ENCODE results near the gene PDSS2. TPM values are rescaled to one million over a fixed set of nuclear protein-coding genes. Genes with fewer than 3 reads are reported as not detected.

Gene PDSS2
- total and polyA plus RNA-seq, 2 of the 8 experiments (the other 6 are each of a cell fraction or from before 2014, with no cell fraction given): 10.7 to 16.1 TPM

GRCh38 chr6:107439406-107439805 lies 20.0 kb downstream of the PDSS2 start:
- no peak overlapping the region for H4K5ac ChIP-seq (ENCODE audit: insufficient read length, low read depth, low read length)
- no peak overlapping the region for H3K4me3 ChIP-seq (ENCODE audit: extremely low read depth in 1 of 4, insufficient read depth in 2 of 4, low read depth in 3 of 4, low read length in 4 of 4)
- no peak overlapping the region for H3K4ac ChIP-seq (replicated peaks; ENCODE audit: insufficient read length, low read depth, low read length)
- peaks cover 5% of the 10 kb centered on the region for H3K79me1 ChIP-seq (ENCODE audit: low read depth, low read length)
- H2BK12ac ChIP-seq (ENCODE audit: low read depth, low read length): no peak overlapping the region
- no peaks in the 10 kb centered on the region for H3K23me2 ChIP-seq (ENCODE audit: low read depth, low read length)
- H4K8ac ChIP-seq (ENCODE audit: extremely low read depth, insufficient read depth, low read length): no peak overlapping the region
- no peak overlapping the region for H2BK20ac ChIP-seq (ENCODE audit: low read length)
- POLR2A ChIA-PET (ENCODE audit: partially characterized antibody): no interaction called here
- WGBS, 2 experiments (ENCODE audit: extremely low coverage in 1 of 2, insufficient coverage in 1 of 2, insufficient read length in 1 of 2, insufficient replicate concordance in 2 of 2, low coverage in 1 of 2, low lambda C conversion rate in 2 of 2, missing lambda C conversion rate in 1 of 2): 0% methylated on average over 1 of the region's 1 CpG; no CpG with 5 or more reads in 1 of the 2 experiments
- H2BK5ac ChIP-seq (ENCODE audit: low read depth, low read length): no peak overlapping the region
- H2AFZ ChIP-seq (ENCODE audit: low read length): no peak overlapping the region
- H3K4me2 ChIP-seq (ENCODE audit: insufficient read depth in 1 of 2, low read depth in 2 of 2, low read length in 2 of 2): no peak overlapping the region
- no peaks in the 10 kb centered on the region for H3K4me1 ChIP-seq (replicated peaks in 1 of 4; ENCODE audit: control insufficient read depth in 3 of 4, insufficient read depth in 4 of 4, low read length in 3 of 4)
- H3K9me3 ChIP-seq (ENCODE audit: insufficient read depth in 2 of 2, low read depth in 1 of 2, low read length in 1 of 2): no peaks in the 10 kb centered on the region
- no peak overlapping the region for H3K23ac ChIP-seq (ENCODE audit: insufficient read length)
- no peak for TF ChIP-seq POLR2AphosphoS5 (IDR thresholded peaks at IDR 0.05; ENCODE audit: low read depth, low read length)
- no peaks in the 10 kb centered on the region; a peak in 3 of 8 replicates for H3K36me3 ChIP-seq (ENCODE audit: control insufficient read depth in 2 of 4, insufficient read depth in 4 of 4, low read length in 3 of 4)
- no peak overlapping the region for H3K56ac ChIP-seq (replicated peaks; ENCODE audit: insufficient read length, low read depth, low read length)
- DNase-seq (ENCODE audit: low read depth in 1 of 2, low spot score in 2 of 2) (no peak), FAIRE-seq (no peak)
- H3K14ac ChIP-seq (ENCODE audit: insufficient read length): no peak overlapping the region
- no peak overlapping the region for H4K91ac ChIP-seq (replicated peaks; ENCODE audit: insufficient read length, low read length)
- H2BK15ac ChIP-seq (ENCODE audit: low read length): no peak overlapping the region
- CTCF ChIA-PET (ENCODE audit: partially characterized antibody): no interaction called here
- no peak overlapping the region for H3K27ac ChIP-seq (ENCODE audit: low read depth, low read length)
- no peaks in the 10 kb centered on the region for H3K27me3 ChIP-seq (replicated peaks in 1 of 4; ENCODE audit: control insufficient read depth in 3 of 4, extremely low read depth in 1 of 4, insufficient read depth in 3 of 4, low read length in 3 of 4)
- no peak overlapping the region for H3K9ac ChIP-seq (replicated peaks in 1 of 4; ENCODE audit: extremely low read depth in 1 of 4, low read depth in 3 of 4, low read length in 3 of 4)
- H2AK5ac ChIP-seq (ENCODE audit: low read depth, low read length): no peak overlapping the region
- no peaks in the 10 kb centered on the region for H4K20me1 ChIP-seq (replicated peaks in 1 of 2; ENCODE audit: control insufficient read depth in 1 of 2, insufficient read depth in 2 of 2, low read length in 2 of 2)
- peaks cover 0 to 6% of the 10 kb centered on the region in 2 experiments; a peak in 1 of 4 replicates for H3K79me2 ChIP-seq (ENCODE audit: control insufficient read depth in 1 of 2, insufficient read depth in 2 of 2, low read length in 2 of 2)
- no peak overlapping the region for H3K18ac ChIP-seq (ENCODE audit: extremely low read depth, low read length)
- H2BK120ac ChIP-seq (replicated peaks; ENCODE audit: low read depth, low read length): no peak overlapping the region
